SK-N-SH (cell line): ENCODE measurements around the gene SNRNP25. TPM values are rescaled to one million over a fixed set of nuclear protein-coding genes. Genes with fewer than 3 reads are reported as not detected.
A peak's percentile ranks its signal among the peaks of the same experiment; 100 is the strongest.

Experiments
- CTCF ChIA-PET: fragments of 300-600, 350-600 bp; formaldehyde crosslinking; extraction: SDS; loops from one replicate; lab custom pipeline; 2021; lab: Yijun Ruan, JAX
- POLR2A ChIA-PET: fragments of 350-600 bp; sonication (Branson Sonifier 250); formaldehyde crosslinking; extraction: SDS; loops from one replicate; lab custom pipeline; 2020; ENCODE audit warnings: antibody characterized with exemption, inconsistent platforms; lab: Yijun Ruan, JAX
- DNase-seq: peaks from one replicate; pipeline ENCODE4 v3.0.0; 2012
- H2AFZ ChIP-seq: fragments of 200-600 bp; sonication (generic); 2 replicates; pipeline ENCODE4 v1.8.1; 2016; ENCODE audit warnings: antibody characterized with exemption, mild to moderate bottlenecking, low read depth
- H3F3A ChIP-seq: fragments of 200-600 bp; sonication (generic); replicated peaks from 2 replicates; pipeline ENCODE3; 2016; ENCODE audit warnings: antibody characterized with exemption, mild to moderate bottlenecking; ENCODE audit not compliant: insufficient read depth
- H3K27ac ChIP-seq, 2 experiments: fragments of 200-500 bp in 1 of 2; fragments of 200-600 bp in 1 of 2; sonication (Bioruptor generic) in 1 of 2; sonication (generic), shearing (Covaris generic) in 1 of 2; 2 replicates each; pipeline versions ENCODE4 v1.5.1 to v1.6.1; 2014 to 2016; ENCODE audit warnings: low read depth in 2 of 2, inconsistent platforms in 1 of 2, low read length in 1 of 2, mild to moderate bottlenecking in 1 of 2, mixed read lengths in 1 of 2
- H3K27me3 ChIP-seq: fragments of 200-600 bp; sonication (generic), shearing (Covaris generic); 2 replicates; pipeline ENCODE4 v1.6.1; 2016; ENCODE audit warnings: mixed run types; ENCODE audit not compliant: insufficient read depth
- H3K36me3 ChIP-seq, 2 experiments: fragments of 200-500 bp in 1 of 2; fragments of 200-600 bp in 1 of 2; sonication (Bioruptor generic) in 1 of 2; sonication (generic) in 1 of 2; replicated peaks in 1 of 2; 2 replicates each; pipeline versions ENCODE3 to v1.5.1; 2014 to 2016; ENCODE audit warnings: low read length in 1 of 2, mild to moderate bottlenecking in 1 of 2; ENCODE audit not compliant: insufficient read depth in 2 of 2, control insufficient read depth in 1 of 2
- H3K4me1 ChIP-seq, 2 experiments: fragments of 200-500 bp in 1 of 2; fragments of 200-600 bp in 1 of 2; sonication (Bioruptor generic) in 1 of 2; sonication (generic), shearing (Covaris generic) in 1 of 2; 2 replicates each; pipeline versions ENCODE4 v1.5.1 to v1.6.1; 2014 to 2016; ENCODE audit warnings: low read depth in 1 of 2, low read length in 1 of 2, mixed run types in 1 of 2; ENCODE audit not compliant: insufficient read depth in 2 of 2, control insufficient read depth in 1 of 2
- H3K4me2 ChIP-seq: fragments of 200-600 bp; sonication (generic), shearing (Covaris generic); 2 replicates; pipeline ENCODE4 v1.6.1; 2017; ENCODE audit warnings: mixed run types
- H3K4me3 ChIP-seq, 2 experiments: fragments of 200-500 bp in 1 of 2; fragments of 200-600 bp in 1 of 2; sonication (Bioruptor generic) in 1 of 2; sonication (generic), shearing (Covaris generic) in 1 of 2; 2 replicates each; pipeline versions ENCODE4 v1.5.1 to v1.8.1; 2014 to 2016; ENCODE audit warnings: low read depth in 2 of 2, inconsistent platforms in 1 of 2, low read length in 1 of 2, mild to moderate bottlenecking in 1 of 2, mixed read lengths in 1 of 2, moderate library complexity in 1 of 2
- H3K79me2 ChIP-seq: fragments of 200-600 bp; sonication (generic); 2 replicates; pipeline ENCODE4 v1.8.1; 2017; ENCODE audit warnings: mild to moderate bottlenecking; ENCODE audit not compliant: insufficient read depth
- H3K9ac ChIP-seq: fragments of 200-600 bp; sonication (generic); 2 replicates; pipeline ENCODE4 v1.6.1; 2017; ENCODE audit warnings: mixed run types
- H3K9me2 ChIP-seq: fragments of 200-600 bp; sonication (generic); 2 replicates; pipeline ENCODE4 v1.6.1; 2017; ENCODE audit warnings: mixed run types
- H3K9me3 ChIP-seq: fragments of 200-600 bp; sonication (generic); 2 replicates; pipeline ENCODE4 v1.6.1; 2017; ENCODE audit warnings: mixed run types, mild to moderate bottlenecking, moderate library complexity
- H4K20me1 ChIP-seq: fragments of 200-600 bp; sonication (generic); 2 replicates; pipeline ENCODE4 v1.6.1; 2017; ENCODE audit warnings: mild to moderate bottlenecking, mixed run types; ENCODE audit not compliant: insufficient read depth
- GATA2 ChIP-seq: sonication (generic); formaldehyde crosslinking; IDR thresholded peaks from 2 replicates; pipeline ENCODE4 v1.5.0; 2020; ENCODE audit warnings: mild to moderate bottlenecking, missing genetic modification reagents
- MEF2A ChIP-seq: IDR thresholded peaks from 2 replicates; pipeline ENCODE4 v1.4.0; 2012; ENCODE audit warnings: low read depth, borderline replicate concordance
- MXI1 ChIP-seq: IDR thresholded peaks from 2 replicates; pipeline ENCODE4 v1.6.1; 2012; ENCODE audit warnings: mild to moderate bottlenecking, low read depth, low read length, improper control_type of control experiment
- NFIC ChIP-seq: IDR thresholded peaks from 2 replicates; pipeline ENCODE4 v1.4.0; 2012; ENCODE audit warnings: borderline replicate concordance
- RCOR1 ChIP-seq: fragments of 150-350 bp; IDR thresholded peaks from 2 replicates; pipeline ENCODE4 v1.6.1; 2017; ENCODE audit warnings: antibody characterized with exemption, low read length
- SMC3 ChIP-seq: IDR thresholded peaks from 2 replicates; pipeline ENCODE4 v1.6.1; 2012; ENCODE audit warnings: low read depth, low read length, improper control_type of control experiment
- YY1 ChIP-seq: IDR thresholded peaks from 2 replicates; pipeline ENCODE4 v1.4.0; 2012; ENCODE audit warnings: low read depth, mild to moderate bottlenecking
- whole genome bisulfite sequencing: methylation state at CpG from one replicate; pipeline ENCODE4 v1.1.6; 2017; ENCODE audit warnings: low lambda C conversion rate; 5-methylcytosine and 5-hydroxymethylcytosine counted together
- polyA plus RNA-seq, 3 experiments: library from polyadenylated mRNA; depleted of rRNA; stranded (reverse); fragments of >200 nt; gene quantifications; 2 replicates each; pipeline ENCODE4 v1.2.3, GENCODE V29; 2012
- TF ChIP-seq, protein P1 (sequence below): IDR thresholded peaks from 2 replicates; pipeline ENCODE4; 2012
- TF ChIP-seq, protein P2 (sequence below): IDR thresholded peaks from 2 replicates; pipeline ENCODE4 v1.6.1; 2012; ENCODE audit warnings: mild to moderate bottlenecking, low read depth, low read length, moderate library complexity

SNRNP25 gene
- polyA plus RNA-seq, 1 of the 3 experiments (the other 2 are of a cell fraction), result 73.4 TPM

DNA sequence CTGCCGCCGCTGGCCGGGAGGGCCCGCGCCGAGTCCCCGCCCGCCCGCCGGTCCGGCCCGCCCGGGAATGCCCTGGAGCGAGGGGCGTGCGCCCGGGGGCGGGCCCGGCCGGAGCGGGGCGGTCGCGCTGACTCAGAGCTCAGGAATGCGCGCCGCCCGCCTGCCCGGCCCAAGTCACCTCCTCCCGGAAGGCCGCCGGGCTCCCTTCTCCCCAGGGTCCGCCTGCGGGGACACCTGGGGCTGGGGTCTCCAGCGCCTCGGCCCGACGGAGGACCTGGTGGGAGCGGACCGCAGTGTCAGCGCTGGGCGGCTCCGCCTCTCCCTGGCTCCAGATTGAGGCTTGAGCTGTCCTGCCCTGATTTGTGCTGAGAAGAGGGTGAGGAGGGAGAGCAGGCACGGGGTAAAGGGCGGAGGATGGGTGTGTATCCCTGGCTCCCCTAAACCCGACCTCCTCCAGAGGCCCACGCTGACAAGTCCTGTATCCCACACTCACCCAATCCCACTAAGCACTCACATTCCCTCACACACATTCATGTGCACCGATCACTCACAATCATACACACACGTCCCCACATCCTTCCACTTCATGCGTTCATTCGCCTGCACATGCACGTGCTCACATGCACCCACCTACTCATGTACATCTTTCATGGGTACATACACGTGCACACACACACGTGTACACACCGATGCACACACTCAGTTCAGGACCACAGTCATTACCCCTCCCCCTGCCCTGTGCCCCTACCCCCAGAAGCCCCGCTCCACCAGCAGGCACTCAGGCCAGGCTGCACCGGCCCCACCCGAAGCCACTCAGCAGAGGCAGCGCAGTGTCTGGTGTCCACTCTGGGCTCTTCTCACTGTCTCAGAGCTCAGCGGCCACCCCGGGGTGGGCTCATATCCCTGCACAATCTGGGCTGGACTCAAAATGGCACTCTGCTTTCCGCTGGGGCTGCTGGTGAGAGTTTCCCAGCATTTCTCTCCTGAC is 19.2 kb downstream of the SNRNP25 start, which contains the start of gene RHBDF1 (continued):
- TF ChIP-seq, protein P1, sequence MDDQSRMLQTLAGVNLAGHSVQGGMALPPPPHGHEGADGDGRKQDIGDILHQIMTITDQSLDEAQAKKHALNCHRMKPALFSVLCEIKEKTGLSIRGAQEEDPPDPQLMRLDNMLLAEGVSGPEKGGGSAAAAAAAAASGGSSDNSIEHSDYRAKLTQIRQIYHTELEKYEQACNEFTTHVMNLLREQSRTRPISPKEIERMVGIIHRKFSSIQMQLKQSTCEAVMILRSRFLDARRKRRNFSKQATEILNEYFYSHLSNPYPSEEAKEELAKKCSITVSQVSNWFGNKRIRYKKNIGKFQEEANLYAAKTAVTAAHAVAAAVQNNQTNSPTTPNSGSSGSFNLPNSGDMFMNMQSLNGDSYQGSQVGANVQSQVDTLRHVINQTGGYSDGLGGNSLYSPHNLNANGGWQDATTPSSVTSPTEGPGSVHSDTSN, result peak; percentile 23; the same call in 1 of the 2 replicates
- no peak for TF ChIP-seq MXI1
- no peak for TF ChIP-seq YY1
- no peak for TF ChIP-seq MEF2A
- no peak for TF ChIP-seq GATA2 (CRISPR knock-in tag)
- TF ChIP-seq, protein P2, sequence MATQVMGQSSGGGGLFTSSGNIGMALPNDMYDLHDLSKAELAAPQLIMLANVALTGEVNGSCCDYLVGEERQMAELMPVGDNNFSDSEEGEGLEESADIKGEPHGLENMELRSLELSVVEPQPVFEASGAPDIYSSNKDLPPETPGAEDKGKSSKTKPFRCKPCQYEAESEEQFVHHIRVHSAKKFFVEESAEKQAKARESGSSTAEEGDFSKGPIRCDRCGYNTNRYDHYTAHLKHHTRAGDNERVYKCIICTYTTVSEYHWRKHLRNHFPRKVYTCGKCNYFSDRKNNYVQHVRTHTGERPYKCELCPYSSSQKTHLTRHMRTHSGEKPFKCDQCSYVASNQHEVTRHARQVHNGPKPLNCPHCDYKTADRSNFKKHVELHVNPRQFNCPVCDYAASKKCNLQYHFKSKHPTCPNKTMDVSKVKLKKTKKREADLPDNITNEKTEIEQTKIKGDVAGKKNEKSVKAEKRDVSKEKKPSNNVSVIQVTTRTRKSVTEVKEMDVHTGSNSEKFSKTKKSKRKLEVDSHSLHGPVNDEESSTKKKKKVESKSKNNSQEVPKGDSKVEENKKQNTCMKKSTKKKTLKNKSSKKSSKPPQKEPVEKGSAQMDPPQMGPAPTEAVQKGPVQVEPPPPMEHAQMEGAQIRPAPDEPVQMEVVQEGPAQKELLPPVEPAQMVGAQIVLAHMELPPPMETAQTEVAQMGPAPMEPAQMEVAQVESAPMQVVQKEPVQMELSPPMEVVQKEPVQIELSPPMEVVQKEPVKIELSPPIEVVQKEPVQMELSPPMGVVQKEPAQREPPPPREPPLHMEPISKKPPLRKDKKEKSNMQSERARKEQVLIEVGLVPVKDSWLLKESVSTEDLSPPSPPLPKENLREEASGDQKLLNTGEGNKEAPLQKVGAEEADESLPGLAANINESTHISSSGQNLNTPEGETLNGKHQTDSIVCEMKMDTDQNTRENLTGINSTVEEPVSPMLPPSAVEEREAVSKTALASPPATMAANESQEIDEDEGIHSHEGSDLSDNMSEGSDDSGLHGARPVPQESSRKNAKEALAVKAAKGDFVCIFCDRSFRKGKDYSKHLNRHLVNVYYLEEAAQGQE, result peak; percentile 45; the same call in 1 of the 2 replicates
- no peak for TF ChIP-seq NFIC

DNA sequence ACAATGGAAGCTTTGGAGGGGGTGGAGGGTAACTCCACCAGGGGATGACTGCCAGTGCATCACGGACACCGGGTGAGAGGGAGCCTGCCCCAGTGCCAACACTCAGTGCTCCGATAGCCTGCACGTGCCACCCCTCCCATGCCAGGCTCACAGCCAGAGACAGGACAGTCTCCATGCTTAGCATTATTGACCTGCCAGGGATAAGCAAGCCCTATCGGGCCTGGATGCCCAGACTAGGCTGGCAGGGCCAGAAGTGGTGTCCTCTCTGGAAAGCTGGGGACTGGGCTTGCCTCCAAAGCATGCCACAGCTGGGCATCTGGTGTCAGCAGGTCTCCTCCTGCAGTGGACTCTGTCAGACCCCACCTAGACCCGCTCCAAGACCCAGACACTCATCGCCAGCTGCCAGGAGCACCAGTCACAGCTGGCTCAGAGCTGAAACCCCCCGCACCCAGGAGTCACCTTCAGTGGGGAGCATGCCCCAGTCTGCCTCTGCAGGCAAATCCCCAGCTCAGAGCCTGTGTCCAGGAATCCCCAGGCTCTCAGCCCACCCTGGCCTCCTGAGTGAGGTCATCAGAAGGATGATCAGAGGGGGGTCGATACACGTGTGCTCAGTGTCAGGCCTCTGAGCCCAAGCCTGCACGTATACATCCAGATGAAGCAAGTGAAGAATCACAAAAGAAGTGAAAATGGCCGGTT is 20.6 kb downstream of the SNRNP25 start:
- H3K27me3 ChIP-seq, result no peaks in the 10 kb centered on the region
- H3K4me2 ChIP-seq, result no peak overlapping the region
- DNase-seq, result no peak
- H4K20me1 ChIP-seq, result peaks cover 21% of the 10 kb centered on the region
- 92% methylated on average over 5 of the region's 12 CpGs for WGBS
- no peak overlapping the region for H2AFZ ChIP-seq
- no peak for TF ChIP-seq RCOR1
- no peak for TF ChIP-seq YY1
- TF ChIP-seq SMC3, result no peak
- no peak for TF ChIP-seq NFIC
- TF ChIP-seq MXI1, result no peak
- no peaks in the 10 kb centered on the region for H3K9me3 ChIP-seq
- no peak overlapping the region for H3K4me3 ChIP-seq
- H3K36me3 ChIP-seq, result no peaks in the 10 kb centered on the region
- ChIA-PET POLR2A (no interaction called here), CTCF (interaction anchor here (0.9 to 21.2 kb wide), 6 partner anchors 8 to 288 kb away, joined by 3 to 793 read pairs (median 6); partner anchors contain the start of gene HBQ1)
- no peak overlapping the region; a peak in 1 of 4 replicates for H3K27ac ChIP-seq
- H3K79me2 ChIP-seq, result peaks cover 44% of the 10 kb centered on the region
- H3K9me2 ChIP-seq, result no peaks in the 10 kb centered on the region
- no peak overlapping the region for H3K9ac ChIP-seq
- peaks cover 8% of the 10 kb centered on the region for H3F3A ChIP-seq
- peaks cover 17 to 60% of the 10 kb centered on the region in 2 experiments for H3K4me1 ChIP-seq
